Fibroblast of mammary gland (primary cell): ENCODE measurements around the gene GNAQ.

ENCODE experiments used
- DNase-seq: peaks from one replicate; pipeline ENCODE4 v3.0.0-alpha.2; 2010; ENCODE audit warnings: low read depth
- H3K4me3 ChIP-seq: 2 replicates; pipeline ENCODE4 v1.5.1; 2011; ENCODE audit warnings: low read depth, mild to moderate bottlenecking, low read length, moderate library complexity; ENCODE audit not compliant: control insufficient read depth
- TF ChIP-seq, protein P1 (sequence below): conservative IDR thresholded peaks from 2 replicates; pipeline ENCODE4 v1.5.1; 2011; ENCODE audit warnings: low read depth, low read length, inconsistent platforms; ENCODE audit not compliant: control insufficient read depth, insufficient read depth

GNAQ gene

DNA sequence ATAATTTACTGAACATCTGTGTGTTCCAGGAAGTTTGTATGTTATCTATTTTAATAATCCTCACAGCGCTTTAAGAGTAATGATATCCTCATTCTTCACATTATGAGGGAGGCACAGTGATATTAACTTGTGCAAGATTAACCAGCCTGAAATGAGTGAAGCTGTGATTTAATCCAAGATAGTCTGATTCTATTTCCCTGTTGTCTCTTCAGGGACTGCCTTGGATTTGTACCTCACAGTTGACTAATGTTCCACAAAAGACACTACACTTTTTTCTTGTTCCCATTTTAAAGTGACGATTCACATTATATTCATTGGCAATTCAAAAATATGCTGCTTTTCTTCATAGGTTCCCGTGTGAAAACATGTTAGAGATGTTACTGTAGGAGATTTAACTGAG lies 258.2 kb downstream of the GNAQ start:
- TF ChIP-seq, protein P1, sequence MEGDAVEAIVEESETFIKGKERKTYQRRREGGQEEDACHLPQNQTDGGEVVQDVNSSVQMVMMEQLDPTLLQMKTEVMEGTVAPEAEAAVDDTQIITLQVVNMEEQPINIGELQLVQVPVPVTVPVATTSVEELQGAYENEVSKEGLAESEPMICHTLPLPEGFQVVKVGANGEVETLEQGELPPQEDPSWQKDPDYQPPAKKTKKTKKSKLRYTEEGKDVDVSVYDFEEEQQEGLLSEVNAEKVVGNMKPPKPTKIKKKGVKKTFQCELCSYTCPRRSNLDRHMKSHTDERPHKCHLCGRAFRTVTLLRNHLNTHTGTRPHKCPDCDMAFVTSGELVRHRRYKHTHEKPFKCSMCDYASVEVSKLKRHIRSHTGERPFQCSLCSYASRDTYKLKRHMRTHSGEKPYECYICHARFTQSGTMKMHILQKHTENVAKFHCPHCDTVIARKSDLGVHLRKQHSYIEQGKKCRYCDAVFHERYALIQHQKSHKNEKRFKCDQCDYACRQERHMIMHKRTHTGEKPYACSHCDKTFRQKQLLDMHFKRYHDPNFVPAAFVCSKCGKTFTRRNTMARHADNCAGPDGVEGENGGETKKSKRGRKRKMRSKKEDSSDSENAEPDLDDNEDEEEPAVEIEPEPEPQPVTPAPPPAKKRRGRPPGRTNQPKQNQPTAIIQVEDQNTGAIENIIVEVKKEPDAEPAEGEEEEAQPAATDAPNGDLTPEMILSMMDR, result no peak
- no peak for DNase-seq
- H3K4me3 ChIP-seq, result no peak overlapping the region

DNA sequence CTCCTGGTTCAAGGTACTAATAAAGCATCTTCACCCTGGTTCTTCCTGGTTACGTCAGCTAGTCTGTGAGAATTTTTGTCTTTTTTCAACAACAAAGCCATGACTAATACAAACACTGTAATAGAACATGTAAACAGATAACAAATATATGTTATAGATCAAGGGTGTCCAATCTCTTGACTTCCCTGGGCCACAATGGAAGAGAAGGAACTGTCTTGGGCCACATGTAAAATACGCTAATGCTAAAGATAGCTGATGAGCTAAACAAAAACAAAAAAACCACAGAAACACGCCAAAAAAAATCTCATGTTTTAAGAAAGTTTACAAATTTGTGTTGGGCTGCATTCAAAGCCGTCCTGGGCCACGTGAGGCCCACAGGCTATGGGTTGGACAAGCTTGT lies 259.0 kb downstream of the GNAQ start:
- no peak for DNase-seq
- no peak overlapping the region for H3K4me3 ChIP-seq
- TF ChIP-seq, protein P1, result no peak

DNA sequence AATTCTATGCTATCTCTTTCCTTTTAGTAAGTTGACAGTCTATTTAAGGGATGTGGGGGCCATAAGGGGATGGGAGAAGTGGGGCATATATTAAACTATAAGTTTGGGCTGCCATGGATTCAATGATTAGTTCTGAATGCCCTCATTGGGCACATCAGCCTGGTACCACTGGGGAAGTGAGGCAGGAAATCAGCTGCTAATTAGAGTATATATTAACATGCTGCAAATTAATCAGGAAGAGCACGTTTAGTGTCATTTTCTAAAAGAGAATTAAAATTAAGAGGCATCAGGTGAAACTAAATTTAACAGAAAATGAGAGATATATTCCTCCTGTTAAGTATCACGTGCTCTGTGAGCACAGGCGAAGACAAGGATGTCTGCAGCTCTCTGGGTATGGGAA lies 260.4 kb downstream of the GNAQ start:
- no peak overlapping the region for H3K4me3 ChIP-seq
- DNase-seq, result no peak
- TF ChIP-seq, protein P1, result no peak

DNA sequence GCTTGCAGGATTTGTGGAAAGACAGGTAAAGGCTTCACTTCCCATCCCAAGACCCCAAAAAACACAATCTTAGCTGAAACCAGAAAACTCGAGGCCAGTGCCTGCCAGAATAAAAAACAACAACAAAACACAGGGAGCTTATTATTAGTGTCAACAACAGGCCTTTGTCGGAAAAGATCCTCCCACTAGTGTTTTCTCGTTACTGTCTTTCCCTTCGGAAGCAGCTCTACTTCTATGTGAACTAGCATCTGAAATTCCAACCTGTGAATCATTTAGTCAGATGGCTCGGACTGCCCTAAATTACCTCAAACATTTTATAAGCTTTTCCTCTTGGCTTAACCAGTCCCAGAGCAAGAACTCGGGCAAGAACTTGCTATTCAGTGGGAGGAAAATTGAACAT lies 261.3 kb downstream of the GNAQ start:
- TF ChIP-seq, protein P1, result no peak
- H3K4me3 ChIP-seq, result no peak overlapping the region
- DNase-seq, result peak; percentile 16

DNA sequence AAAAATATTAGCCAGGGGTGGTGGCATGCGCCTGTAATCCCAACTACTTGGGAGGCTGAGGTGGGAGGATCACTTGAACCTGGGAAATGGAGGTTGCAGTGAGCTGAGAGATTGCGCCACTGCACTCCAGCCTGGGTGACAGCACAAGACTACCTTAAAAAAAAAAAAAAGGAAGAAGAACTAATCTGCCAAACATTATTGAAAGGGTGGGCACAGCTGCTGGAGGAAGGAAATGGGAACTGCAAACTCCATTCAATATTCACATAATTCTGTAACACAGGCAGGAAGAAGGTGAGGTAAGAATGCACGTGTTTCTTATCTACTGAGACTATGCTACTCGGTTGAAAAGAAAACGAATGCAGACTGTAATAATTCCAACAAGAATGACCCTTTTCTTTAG lies 262.4 kb downstream of the GNAQ start:
- TF ChIP-seq, protein P1, result no peak
- no peak for DNase-seq
- no peak overlapping the region for H3K4me3 ChIP-seq

DNA sequence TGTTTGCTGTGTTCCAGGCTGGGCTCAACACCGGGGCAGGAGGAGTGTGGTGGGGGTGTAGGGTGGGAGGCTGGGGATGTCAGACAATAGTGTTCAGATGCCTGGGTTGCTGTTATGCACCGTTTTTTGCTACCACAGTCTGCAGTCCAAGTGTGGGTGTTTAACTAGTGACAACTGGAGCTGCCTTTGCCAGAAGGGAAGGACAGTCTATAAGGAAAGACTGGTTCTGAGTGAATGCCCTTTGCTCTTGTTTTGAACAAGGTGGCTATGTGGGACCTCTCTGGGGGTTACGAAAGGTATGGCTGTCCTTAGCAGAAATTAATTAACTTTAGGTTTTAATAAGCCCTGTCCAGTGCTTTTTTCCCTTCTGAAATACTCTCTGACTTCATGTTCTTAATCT lies 265.0 kb downstream of the GNAQ start:
- no peak overlapping the region for H3K4me3 ChIP-seq
- no peak for DNase-seq
- TF ChIP-seq, protein P1, result no peak

DNA sequence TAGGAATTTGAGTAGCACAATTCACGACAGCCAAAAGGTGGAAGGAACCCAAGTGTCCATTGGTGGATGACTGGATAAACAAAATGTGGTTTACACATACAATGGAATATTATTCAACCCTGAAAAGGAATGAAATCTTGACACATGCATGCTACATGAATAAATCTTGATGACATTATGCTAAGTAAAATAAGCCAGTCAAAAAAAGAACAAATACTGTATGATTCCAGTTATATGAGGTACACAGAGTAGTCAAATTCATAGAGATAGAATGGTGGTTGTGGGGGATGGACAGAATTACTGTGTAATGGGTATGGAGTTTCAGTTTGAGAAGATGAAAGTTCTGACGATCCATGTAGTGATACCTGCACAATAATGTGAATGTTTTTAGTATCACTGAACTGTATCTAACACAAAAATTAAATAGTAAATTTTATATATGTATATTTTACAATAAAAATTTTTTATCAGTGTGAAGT lies 265.8 kb downstream of the GNAQ start:
- TF ChIP-seq, protein P1, result no peak
- no peak for DNase-seq
- no peak overlapping the region for H3K4me3 ChIP-seq
